SK-N-SH treated with all-trans-retinoic acid at 6 μM for 48 hours (cell line): ENCODE results near the gene CDK14.

ENCODE experiments used
- ATAC-seq: fragments of 200-7000 bp; cut with Tn5 transposase; 3 replicates; pipeline ENCODE4 v1.9.1; 2020; ENCODE audit warnings: mild to moderate bottlenecking, moderate library complexity
- CSDC2 ChIP-seq: fragments of 250-450 bp; sonication (Bioruptor Pico); IDR thresholded peaks from 2 replicates; pipeline ENCODE4 v1.5.0; 2020; ENCODE audit warnings: mild to moderate bottlenecking, moderate library complexity
- CSRNP3 ChIP-seq: fragments of 250-450 bp; sonication (Bioruptor Pico); IDR thresholded peaks from 2 replicates; pipeline ENCODE4 v1.5.1; 2021; ENCODE audit warnings: mild to moderate bottlenecking, moderate library complexity
- ESRRG ChIP-seq: fragments of 250-450 bp; sonication (Bioruptor Pico); IDR thresholded peaks from 2 replicates; pipeline ENCODE4 v1.6.1; 2021; ENCODE audit warnings: mild to moderate bottlenecking
- GLIS3 ChIP-seq: fragments of 250-450 bp; sonication (Bioruptor Pico); IDR thresholded peaks from 2 replicates; pipeline ENCODE4 v1.5.0; 2020; ENCODE audit warnings: mild to moderate bottlenecking, moderate library complexity
- ISL1 ChIP-seq: fragments of 250-450 bp; sonication (Bioruptor Pico); IDR thresholded peaks from 2 replicates; pipeline ENCODE4 v2.1.2; 2022; ENCODE audit warnings: mild to moderate bottlenecking, moderate library complexity
- OSR1 ChIP-seq: fragments of 250-450 bp; sonication (Bioruptor Pico); IDR thresholded peaks from 2 replicates; pipeline ENCODE4 v1.8.0; 2022; ENCODE audit warnings: moderate library complexity, mild to moderate bottlenecking, inconsistent platforms
- POU6F1 ChIP-seq: fragments of 250-450 bp; sonication (Bioruptor Pico); IDR thresholded peaks from 2 replicates; pipeline ENCODE4 v1.8.0; 2021; ENCODE audit warnings: low read depth, mild to moderate bottlenecking, moderate library complexity, borderline replicate concordance
- RARB ChIP-seq: fragments of 250-450 bp; sonication (Bioruptor Pico); IDR thresholded peaks from 2 replicates; pipeline ENCODE4 v1.8.0; 2021; ENCODE audit warnings: mild to moderate bottlenecking, moderate library complexity
- SNAI2 ChIP-seq: fragments of 250-450 bp; sonication (Bioruptor Pico); IDR thresholded peaks from 2 replicates; pipeline ENCODE4 v1.5.0; 2020; ENCODE audit warnings: mild to moderate bottlenecking, moderate library complexity
- TCF4 ChIP-seq: fragments of 250-450 bp; sonication (Bioruptor Pico); IDR thresholded peaks from 2 replicates; pipeline ENCODE4 v1.8.0; 2021; ENCODE audit warnings: mild to moderate bottlenecking, moderate library complexity, borderline replicate concordance
- TOX ChIP-seq: fragments of 250-450 bp; sonication (Bioruptor Pico); IDR thresholded peaks from 2 replicates; pipeline ENCODE4 v1.8.0; 2021; ENCODE audit warnings: mild to moderate bottlenecking, moderate library complexity, borderline replicate concordance
- ZC3H10 ChIP-seq: fragments of 250-450 bp; sonication (Bioruptor Pico); IDR thresholded peaks from 2 replicates; pipeline ENCODE4 v1.5.1; 2021; ENCODE audit warnings: mild to moderate bottlenecking, moderate library complexity
- ZFP3 ChIP-seq: fragments of 250-450 bp; sonication (Bioruptor Pico); IDR thresholded peaks from 2 replicates; pipeline ENCODE4 v1.5.0; 2020; ENCODE audit warnings: mild to moderate bottlenecking, moderate library complexity
- ZFP30 ChIP-seq: fragments of 450-650 bp; formaldehyde crosslinking; IDR thresholded peaks from 2 replicates; pipeline ENCODE4 v1.5.0; 2022; ENCODE audit warnings: mild to moderate bottlenecking, moderate library complexity
- ZNF565 ChIP-seq: fragments of 450-650 bp; formaldehyde crosslinking; conservative IDR thresholded peaks from 2 replicates; pipeline ENCODE4 v1.5.0; 2020; ENCODE audit warnings: low read depth, mild to moderate bottlenecking, moderate library complexity
- ZNF70 ChIP-seq: fragments of 450-650 bp; formaldehyde crosslinking; IDR thresholded peaks from 2 replicates; pipeline ENCODE4 v1.5.0; 2020; ENCODE audit warnings: mild to moderate bottlenecking, moderate library complexity
- ZNF8 ChIP-seq: fragments of 450-650 bp; formaldehyde crosslinking; IDR thresholded peaks from 2 replicates; pipeline ENCODE4 v1.5.0; 2020; ENCODE audit warnings: mild to moderate bottlenecking, moderate library complexity
- TF ChIP-seq, protein P1 (sequence below): fragments of 250-450 bp; sonication (Bioruptor Pico); IDR thresholded peaks from 2 replicates; pipeline ENCODE4 v1.5.1; 2020; ENCODE audit warnings: low read depth, mild to moderate bottlenecking, moderate library complexity
- TF ChIP-seq, protein P2 (sequence below): fragments of 250-450 bp; sonication (Bioruptor Pico); IDR thresholded peaks from 2 replicates; pipeline ENCODE4 v1.5.0; 2020; ENCODE audit warnings: mild to moderate bottlenecking, moderate library complexity
- TF ChIP-seq, protein P3 (sequence below): fragments of 250-450 bp; sonication (Bioruptor Pico); IDR thresholded peaks from 2 replicates; pipeline ENCODE4 v1.8.0; 2020; ENCODE audit warnings: mild to moderate bottlenecking, moderate library complexity, borderline replicate concordance

Gene CDK14

GRCh38 chr7:91005841-91006240 lies 409.7 kb downstream of the CDK14 start:
- TF ChIP-seq ZFP30 (CRISPR knock-in tag) (no peak), GLIS3 (CRISPR knock-in tag) (no peak), ZNF565 (CRISPR knock-in tag) (no peak), ISL1 (CRISPR knock-in tag) (no peak), ZFP3 (no peak), ZC3H10 (no peak), ZNF70 (CRISPR knock-in tag) (no peak), CSDC2 (CRISPR knock-in tag) (no peak), SNAI2 (no peak), RARB (CRISPR knock-in tag) (no peak), TOX (CRISPR knock-in tag) (no peak)
- no peak for ATAC-seq

DNA sequence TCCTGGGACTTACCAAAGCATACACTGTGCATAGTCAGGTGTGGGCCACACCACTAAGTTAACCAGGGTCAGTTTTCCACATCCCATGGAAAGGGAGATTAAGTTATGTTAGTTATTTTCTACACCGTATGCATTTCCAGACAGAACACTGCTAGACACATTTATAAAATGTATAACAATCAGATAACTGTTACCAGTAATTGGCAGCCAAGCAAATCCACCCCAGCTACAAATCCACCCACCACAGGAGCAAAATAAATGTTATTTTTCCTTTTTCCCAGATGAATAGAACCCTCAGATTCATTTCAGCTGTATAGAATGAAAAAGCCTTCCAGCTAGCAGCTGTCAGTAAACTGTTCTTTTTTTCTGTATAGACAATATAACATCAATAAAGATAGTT lies 411.2 kb downstream of the CDK14 start:
- no peak for ATAC-seq
- TF ChIP-seq SNAI2 (no peak), GLIS3 (CRISPR knock-in tag) (no peak), CSRNP3 (CRISPR knock-in tag) (no peak), TCF4 (CRISPR knock-in tag) (no peak), RARB (CRISPR knock-in tag) (no peak), ZNF8 (no peak), ZFP3 (no peak)
- TF ChIP-seq, protein P1, sequence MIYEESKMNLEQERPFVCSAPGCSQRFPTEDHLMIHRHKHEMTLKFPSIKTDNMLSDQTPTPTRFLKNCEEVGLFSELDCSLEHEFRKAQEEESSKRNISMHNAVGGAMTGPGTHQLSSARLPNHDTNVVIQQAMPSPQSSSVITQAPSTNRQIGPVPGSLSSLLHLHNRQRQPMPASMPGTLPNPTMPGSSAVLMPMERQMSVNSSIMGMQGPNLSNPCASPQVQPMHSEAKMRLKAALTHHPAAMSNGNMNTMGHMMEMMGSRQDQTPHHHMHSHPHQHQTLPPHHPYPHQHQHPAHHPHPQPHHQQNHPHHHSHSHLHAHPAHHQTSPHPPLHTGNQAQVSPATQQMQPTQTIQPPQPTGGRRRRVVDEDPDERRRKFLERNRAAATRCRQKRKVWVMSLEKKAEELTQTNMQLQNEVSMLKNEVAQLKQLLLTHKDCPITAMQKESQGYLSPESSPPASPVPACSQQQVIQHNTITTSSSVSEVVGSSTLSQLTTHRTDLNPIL (CRISPR knock-in tag) = no peak

GRCh38 chr7:91013078-91013477 lies 417.0 kb downstream of the CDK14 start:
- TF ChIP-seq, protein P2, sequence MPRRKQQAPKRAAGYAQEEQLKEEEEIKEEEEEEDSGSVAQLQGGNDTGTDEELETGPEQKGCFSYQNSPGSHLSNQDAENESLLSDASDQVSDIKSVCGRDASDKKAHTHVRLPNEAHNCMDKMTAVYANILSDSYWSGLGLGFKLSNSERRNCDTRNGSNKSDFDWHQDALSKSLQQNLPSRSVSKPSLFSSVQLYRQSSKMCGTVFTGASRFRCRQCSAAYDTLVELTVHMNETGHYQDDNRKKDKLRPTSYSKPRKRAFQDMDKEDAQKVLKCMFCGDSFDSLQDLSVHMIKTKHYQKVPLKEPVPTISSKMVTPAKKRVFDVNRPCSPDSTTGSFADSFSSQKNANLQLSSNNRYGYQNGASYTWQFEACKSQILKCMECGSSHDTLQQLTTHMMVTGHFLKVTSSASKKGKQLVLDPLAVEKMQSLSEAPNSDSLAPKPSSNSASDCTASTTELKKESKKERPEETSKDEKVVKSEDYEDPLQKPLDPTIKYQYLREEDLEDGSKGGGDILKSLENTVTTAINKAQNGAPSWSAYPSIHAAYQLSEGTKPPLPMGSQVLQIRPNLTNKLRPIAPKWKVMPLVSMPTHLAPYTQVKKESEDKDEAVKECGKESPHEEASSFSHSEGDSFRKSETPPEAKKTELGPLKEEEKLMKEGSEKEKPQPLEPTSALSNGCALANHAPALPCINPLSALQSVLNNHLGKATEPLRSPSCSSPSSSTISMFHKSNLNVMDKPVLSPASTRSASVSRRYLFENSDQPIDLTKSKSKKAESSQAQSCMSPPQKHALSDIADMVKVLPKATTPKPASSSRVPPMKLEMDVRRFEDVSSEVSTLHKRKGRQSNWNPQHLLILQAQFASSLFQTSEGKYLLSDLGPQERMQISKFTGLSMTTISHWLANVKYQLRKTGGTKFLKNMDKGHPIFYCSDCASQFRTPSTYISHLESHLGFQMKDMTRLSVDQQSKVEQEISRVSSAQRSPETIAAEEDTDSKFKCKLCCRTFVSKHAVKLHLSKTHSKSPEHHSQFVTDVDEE (CRISPR knock-in tag) = no peak
- TF ChIP-seq ESRRG (CRISPR knock-in tag) (no peak), ZNF70 (CRISPR knock-in tag) (no peak), CSRNP3 (CRISPR knock-in tag) (no peak), ISL1 (CRISPR knock-in tag) (no peak), POU6F1 (CRISPR knock-in tag) (no peak), TOX (CRISPR knock-in tag) (no peak), ZNF8 (no peak), CSDC2 (CRISPR knock-in tag) (no peak), TCF4 (CRISPR knock-in tag) (no peak), ZFP3 (no peak), RARB (CRISPR knock-in tag) (no peak), GLIS3 (CRISPR knock-in tag) (no peak), OSR1 (CRISPR knock-in tag) (no peak), ZNF565 (CRISPR knock-in tag) (no peak)
- TF ChIP-seq, protein P3, sequence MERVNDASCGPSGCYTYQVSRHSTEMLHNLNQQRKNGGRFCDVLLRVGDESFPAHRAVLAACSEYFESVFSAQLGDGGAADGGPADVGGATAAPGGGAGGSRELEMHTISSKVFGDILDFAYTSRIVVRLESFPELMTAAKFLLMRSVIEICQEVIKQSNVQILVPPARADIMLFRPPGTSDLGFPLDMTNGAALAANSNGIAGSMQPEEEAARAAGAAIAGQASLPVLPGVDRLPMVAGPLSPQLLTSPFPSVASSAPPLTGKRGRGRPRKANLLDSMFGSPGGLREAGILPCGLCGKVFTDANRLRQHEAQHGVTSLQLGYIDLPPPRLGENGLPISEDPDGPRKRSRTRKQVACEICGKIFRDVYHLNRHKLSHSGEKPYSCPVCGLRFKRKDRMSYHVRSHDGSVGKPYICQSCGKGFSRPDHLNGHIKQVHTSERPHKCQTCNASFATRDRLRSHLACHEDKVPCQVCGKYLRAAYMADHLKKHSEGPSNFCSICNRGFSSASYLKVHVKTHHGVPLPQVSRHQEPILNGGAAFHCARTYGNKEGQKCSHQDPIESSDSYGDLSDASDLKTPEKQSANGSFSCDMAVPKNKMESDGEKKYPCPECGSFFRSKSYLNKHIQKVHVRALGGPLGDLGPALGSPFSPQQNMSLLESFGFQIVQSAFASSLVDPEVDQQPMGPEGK (CRISPR knock-in tag) = no peak

More at GRCh38 chr7:91013078-91013477, 417.0 kb downstream of the CDK14 start:
- no peak for ATAC-seq
